ENCODE data around the gene ADM.

DNA sequence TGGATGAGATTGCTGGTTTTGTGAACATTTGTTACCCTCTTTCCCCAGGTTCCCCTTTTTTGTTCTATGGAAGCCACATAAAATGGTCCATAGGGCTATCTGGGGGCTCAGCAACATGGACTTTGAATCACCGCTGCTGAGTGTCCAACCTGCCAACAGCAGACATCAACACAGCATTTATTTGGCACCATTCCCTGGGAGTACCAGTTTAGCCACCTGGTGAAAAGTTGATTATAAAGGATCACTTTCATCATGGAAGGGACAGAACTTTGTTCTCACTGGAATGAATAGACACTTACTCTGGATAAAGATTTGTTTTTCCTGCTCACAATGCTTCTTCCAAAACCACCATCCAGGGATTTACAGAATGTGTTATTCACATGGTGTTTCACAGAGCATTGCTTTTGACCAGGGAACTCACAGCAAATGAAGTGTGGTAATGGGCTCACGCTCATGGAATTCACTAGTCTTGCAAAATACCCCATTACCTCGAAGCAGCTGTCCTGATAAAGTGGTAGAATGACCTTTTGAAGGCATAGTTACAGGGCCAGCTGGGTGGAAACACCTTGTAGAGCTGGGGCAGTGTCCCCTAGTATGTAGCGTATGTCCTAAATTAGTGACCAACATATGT, 43.9 kb downstream of the ADM start:
- TF ChIP-seq, protein P1, sequence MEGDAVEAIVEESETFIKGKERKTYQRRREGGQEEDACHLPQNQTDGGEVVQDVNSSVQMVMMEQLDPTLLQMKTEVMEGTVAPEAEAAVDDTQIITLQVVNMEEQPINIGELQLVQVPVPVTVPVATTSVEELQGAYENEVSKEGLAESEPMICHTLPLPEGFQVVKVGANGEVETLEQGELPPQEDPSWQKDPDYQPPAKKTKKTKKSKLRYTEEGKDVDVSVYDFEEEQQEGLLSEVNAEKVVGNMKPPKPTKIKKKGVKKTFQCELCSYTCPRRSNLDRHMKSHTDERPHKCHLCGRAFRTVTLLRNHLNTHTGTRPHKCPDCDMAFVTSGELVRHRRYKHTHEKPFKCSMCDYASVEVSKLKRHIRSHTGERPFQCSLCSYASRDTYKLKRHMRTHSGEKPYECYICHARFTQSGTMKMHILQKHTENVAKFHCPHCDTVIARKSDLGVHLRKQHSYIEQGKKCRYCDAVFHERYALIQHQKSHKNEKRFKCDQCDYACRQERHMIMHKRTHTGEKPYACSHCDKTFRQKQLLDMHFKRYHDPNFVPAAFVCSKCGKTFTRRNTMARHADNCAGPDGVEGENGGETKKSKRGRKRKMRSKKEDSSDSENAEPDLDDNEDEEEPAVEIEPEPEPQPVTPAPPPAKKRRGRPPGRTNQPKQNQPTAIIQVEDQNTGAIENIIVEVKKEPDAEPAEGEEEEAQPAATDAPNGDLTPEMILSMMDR (IDR thresholded peaks at IDR 0.05), result no peak
- TF ChIP-seq POLR2A (IDR thresholded peaks at IDR 0.05), result no peak
